Brain pericyte (primary cell): ENCODE measurements around the gene HNRNPU.
"Not testable (repeated sequence)": the region's sequence is repeated elsewhere in the genome, so short reads cannot be mapped to it uniquely, and the experiment has no call there.

Source experiments
- DNase-seq: peaks from one replicate; pipeline ENCODE4 v3.0.0-alpha.2; 2012; ENCODE audit warnings: low read depth, low spot score

Gene HNRNPU

GRCh38 chr1:244840219-244840794, 24.0 kb downstream of the HNRNPU start:
- no peak for DNase-seq

- DNase-seq, result no peak
Measured at GRCh38 chr1:244839656-244840055, 24.7 kb downstream of the HNRNPU start.

DNA sequence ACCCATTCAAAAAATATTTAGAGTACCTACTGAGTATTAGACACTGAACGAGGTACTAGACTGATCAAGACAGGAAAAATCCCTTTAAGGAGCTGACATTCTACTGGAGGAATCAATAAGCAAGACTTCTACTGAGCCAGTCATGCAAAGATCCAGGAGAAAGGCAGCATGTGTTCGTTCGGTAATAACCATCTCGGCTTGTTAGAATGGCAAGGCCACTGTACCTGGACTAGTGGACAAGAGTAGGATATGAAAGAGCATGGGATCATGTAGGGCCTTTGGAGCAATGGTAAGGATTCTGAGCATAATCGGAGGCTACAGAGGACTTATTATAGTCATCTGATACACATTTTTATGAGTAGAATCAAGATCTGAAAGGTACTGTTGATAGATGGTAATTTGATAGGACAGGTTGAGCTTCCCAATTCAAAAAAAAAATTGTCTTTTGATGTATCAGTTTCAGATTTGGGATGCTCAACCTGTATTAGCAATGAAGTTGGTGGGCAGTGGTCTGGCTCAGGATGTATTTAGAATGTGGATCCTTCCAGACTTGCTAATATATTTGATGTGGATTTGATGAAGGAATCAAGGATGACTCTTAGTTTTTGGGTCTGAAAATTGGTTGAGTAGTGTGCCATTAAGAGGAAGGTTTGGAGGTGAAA, 26.6 kb downstream of the HNRNPU start:
- DNase-seq, result no peak

DNA sequence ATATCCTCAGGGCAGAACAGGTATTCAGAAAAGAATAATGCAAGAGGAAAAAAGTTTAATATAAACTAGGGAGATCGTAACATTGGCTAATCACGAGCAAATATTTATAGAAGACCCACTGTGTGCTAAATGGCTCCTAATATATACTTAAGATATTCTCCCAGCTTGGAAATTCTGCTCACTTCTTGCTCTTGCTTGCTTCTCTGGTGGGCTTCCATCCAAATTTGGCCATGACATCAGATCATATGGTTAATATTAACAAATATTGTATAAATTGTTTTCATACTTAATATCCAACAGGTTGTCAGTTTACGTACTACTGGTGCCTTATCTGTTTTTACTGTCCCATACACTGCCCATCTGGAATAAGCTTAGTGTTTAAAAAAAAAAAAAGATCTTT, 27.8 kb downstream of the HNRNPU start:
- no peak for DNase-seq

DNA sequence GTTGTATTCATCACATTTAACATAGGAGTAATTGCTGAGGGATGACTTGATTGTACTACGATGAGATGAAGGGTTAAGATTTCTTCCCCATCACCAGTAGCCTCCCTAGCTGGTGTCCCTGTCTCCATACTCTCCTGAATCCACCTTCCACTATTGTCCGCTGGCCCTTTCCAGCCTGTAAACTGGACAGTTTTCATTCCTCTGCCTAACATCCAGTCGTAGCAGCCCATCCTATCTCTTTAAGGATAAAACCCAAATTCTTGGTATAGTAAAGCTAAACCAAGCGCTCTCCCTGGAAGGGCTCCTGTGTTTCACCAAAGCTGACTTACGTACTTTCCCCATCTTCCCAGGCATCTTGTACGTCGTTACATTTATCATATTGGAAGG, 28.2 kb downstream of the HNRNPU start:
- no peak for DNase-seq

GRCh38 chr1:244835276-244836134, 28.8 kb downstream of the HNRNPU start, which contains the start of gene COX20:
Gene COX20 (plus strand): TSS chr1:244835658. CDS start chr1:244835715, 57 bp downstream.
- peak; percentile 69 for DNase-seq

DNA sequence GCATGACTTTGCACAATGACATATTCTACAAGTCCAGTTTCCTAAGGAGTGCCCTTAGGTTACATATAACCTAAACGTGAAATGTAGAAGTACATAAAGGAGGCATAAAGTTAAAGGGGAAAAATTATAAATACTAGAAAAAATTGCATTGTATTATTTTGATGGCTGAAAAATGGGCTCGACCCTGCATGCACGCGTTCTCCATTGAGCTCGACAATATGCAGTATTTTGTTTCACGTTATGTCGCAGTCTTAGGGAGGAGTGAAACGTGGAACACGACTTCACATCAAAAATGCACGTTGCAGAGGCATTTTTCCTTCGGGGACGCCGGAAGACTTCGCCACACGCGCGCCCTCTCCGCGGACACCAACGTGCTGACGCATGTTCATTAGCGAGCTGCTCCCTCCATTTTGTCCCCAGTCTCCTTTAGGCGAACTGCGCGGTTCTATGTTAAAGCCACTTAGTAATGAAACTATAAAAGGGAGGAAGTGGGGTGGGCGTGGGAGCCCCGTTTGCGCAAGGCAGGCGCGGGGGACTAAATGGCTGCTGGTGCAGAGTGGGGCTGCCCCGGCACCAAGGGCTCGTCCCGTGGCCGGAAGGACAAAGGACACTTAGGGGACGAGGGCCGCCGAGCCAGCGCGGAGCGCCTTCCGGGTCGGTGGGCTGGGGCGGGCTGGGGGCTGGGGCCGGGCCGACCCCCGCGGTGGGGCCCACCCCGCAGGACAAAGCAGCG, 29.6 kb downstream of the HNRNPU start:
- peak; percentile 65 for DNase-seq

DNA sequence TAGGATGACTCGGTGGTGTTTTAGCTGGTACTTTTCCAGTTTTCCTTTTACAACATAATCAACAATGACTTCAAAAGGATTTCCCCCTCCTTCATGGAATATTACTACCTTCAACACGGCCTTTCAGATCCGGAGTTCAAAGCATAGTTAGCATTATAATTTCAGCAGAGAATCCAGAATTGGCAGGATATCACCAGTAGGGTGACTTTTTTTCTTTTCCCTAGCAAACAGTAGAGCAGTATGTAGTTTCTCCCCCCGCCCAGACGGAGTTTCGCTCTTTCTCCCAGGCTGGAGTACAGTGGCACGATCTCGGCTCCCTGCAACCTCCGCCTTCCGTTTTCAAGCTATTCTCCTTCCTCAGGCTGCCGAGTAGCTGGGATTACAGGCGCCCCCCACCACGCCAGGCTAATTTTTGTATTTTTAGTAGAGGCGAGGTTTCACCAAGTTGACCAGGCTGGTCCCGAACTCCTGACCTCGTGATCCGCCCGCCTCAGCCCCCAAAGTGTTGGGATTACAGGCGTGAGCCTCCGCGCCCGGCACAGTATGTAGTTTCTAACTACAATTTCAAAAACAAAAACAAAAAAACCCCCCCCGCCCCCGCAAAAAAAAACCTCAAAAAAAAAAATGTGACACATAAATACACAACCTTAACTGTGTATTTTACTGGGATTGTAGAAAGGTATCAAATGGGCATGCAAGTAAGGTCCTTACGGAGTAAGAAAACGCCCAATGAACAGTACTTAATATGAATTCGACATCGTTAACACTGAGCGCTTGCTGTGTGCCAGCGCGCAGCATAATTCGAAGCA, 30.4 kb downstream of the HNRNPU start:
- no peak for DNase-seq

- DNase-seq, result not testable (repeated sequence)
Measured at GRCh38 chr1:244833260-244833659, 31.1 kb downstream of the HNRNPU start.

DNA sequence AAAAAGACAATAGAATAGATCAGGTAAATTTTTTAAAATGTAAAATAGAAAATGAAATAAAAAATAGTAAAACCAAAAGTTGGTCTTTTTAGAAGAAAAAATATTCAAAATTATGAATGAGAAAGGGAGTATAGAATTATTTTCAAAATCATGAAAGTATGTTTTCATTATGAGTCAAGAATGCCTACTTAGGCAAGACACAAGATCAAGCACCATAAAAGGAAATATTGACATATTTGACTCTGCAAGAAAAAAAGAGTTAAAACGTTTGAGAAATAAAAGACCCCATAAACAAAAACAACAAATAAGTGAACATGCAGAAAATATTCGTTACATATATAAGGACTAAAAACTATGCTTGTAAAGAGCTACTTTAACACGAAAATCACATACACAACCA, 33.7 kb downstream of the HNRNPU start:
- no peak for DNase-seq

- no peak for DNase-seq
Measured at GRCh38 chr1:244826712-244827111, 37.6 kb downstream of the HNRNPU start.

- no peak for DNase-seq
Measured at GRCh38 chr1:244822878-244823277, 41.5 kb downstream of the HNRNPU start.

DNA sequence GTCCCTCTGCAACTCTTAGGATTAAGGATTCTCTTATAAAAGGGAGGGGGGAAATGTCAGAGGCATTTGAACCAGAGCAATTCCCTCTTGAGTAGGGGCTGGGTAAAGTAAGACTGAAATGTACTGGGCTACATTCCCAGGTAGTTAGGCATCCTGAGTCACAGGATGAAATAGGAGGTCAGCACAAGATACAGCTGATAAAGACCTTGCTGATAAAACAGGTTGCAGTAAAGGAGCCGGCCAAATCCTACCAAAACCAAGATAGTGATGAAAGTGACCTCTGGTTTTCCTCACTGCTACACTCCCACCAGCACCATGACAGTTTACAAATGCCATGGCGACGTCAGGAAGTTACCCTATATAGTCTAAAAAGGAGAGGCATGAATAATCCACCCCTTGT, 43.2 kb downstream of the HNRNPU start:
- no peak for DNase-seq

DNA sequence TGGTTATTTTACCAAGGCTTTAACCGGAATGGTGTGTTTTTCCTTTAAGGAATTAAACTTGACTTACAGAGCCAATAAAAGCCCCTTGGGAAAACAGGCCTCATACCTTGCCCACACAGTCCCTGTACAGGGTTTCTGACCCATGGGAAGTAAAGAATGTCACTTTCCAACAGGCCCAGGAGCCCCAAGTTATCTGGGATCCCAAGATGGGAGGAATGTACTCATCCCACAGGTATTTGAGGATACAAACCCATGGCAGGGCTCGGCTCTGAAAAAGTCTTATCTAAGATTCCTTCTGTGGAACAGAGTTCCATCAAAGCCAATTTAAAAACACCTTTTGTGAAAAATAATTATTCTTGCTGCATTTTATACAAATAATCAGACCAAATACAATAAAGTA, 44.2 kb downstream of the HNRNPU start:
- no peak for DNase-seq

DNA sequence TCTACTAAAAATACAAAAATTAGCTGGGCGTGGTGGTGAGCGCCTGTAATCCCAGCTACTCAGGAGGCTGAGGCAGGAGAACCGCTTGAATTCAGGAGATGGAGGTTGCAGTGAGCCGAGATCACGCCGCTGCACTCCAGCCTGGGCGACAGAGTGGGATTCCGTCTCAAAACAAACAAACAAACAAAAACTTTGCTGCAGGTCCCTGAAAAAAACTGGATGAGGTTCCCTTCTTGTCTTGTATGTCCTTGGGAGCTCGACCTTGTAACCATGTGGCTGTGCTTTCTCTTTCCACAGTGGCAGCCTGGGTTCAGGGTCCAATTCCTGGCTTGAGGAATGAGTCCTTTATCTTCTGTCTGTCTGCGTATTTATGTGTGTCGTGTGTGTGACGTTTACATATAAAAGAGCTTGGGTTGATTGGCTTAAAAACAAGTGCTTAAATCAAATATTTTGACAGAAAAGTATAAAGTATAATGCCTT, 46.9 kb downstream of the HNRNPU start:
- no peak for DNase-seq

GRCh38 chr1:244815600-244816099, 48.7 kb downstream of the HNRNPU start:
- no peak for DNase-seq

DNA sequence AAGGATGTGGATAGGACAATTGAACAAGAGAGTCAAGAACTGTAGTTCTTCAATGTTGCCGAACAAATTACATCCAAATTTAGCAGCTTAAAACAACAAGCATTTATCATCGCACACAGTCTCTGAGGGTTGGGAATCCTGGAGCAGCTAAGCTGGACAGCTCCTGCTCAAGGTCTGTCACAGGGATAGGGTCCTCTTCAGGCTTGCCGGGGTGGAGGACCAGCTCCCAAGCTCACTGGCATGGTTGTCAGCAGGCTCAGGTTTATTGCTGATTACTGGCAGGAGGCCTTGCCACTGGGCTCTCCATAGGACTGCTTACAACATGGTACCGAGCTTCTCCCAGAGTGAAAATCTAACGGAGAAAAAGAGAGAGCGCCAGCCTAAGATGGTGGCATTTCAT, 51.0 kb downstream of the HNRNPU start:
- no peak for DNase-seq

DNA sequence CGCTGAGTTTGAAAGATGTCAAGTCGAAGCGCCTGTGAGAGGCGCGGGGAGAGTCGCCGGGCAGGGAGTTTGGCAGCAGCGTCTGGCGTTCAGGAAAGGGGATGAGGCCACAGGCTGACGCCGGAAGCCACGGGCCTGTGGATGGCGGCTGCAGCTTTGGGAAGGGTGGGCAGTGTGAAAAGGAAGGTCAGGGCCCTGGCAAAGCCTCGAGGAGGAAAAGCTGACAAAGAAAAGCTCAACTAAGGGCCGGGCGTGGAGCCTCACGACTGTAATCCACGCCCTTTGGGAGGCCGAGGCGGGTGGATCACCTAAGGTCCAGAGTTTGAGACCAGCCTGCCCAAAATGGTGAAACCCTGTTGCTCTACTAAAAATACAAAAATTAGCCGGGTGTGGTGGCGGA, 54.1 kb downstream of the HNRNPU start:
- no peak for DNase-seq

- DNase-seq, result no peak
Measured at GRCh38 chr1:244807138-244807537, 57.2 kb downstream of the HNRNPU start.

- DNase-seq, result no peak
Measured at GRCh38 chr1:244804841-244805240, 59.5 kb downstream of the HNRNPU start.
